ENCODE results near the gene SARS2. TPM values are rescaled to one million over a fixed set of nuclear protein-coding genes. Genes with fewer than 3 reads are reported as not detected.

Gene SARS2
- total RNA-seq, 3 donors from 2014 or later, result 42.5 to 49.5 (median 46.8) TPM

GRCh38 chr19:38932425-38933179 lies 2.0 kb upstream of the SARS2 start:
- ATAC-seq, result no peak
- peaks cover 39% of the 10 kb centered on the region for H3K4me1 Mint-ChIP-seq (ENCODE audit: low read depth)
- H3K27me3 Mint-ChIP-seq (ENCODE audit: low read depth), result no peaks in the 10 kb centered on the region
- DNase-seq, result no peak
- peaks cover 23% of the 10 kb centered on the region for H3K36me3 Mint-ChIP-seq (ENCODE audit: insufficient read depth)
- no peaks in the 10 kb centered on the region for H3K9me3 Mint-ChIP-seq
- peak overlapping the region; percentile 98 for H3K4me3 Mint-ChIP-seq

GRCh38 chr19:38931521-38931793 lies 894 bp upstream of the SARS2 start:
- no peaks in the 10 kb centered on the region for H3K9me3 Mint-ChIP-seq
- H3K4me1 Mint-ChIP-seq (ENCODE audit: low read depth), result peaks cover 39% of the 10 kb centered on the region
- H3K4me3 Mint-ChIP-seq, result peak overlapping the region; percentile 98
- no peaks in the 10 kb centered on the region for H3K27me3 Mint-ChIP-seq (ENCODE audit: low read depth)
- H3K36me3 Mint-ChIP-seq (ENCODE audit: insufficient read depth), result peaks cover 23% of the 10 kb centered on the region
- ATAC-seq (no peak), DNase-seq (no peak)

GRCh38 chr19:38930776-38931520 lies 385 bp upstream of the SARS2 start, which contains the start of gene MRPS12:
Gene MRPS12, plus strand, starts transcription at chr19:38930944. Its CDS starts 351 bp downstream, at chr19:38931295.
- H3K4me1 Mint-ChIP-seq (ENCODE audit: low read depth), result peaks cover 39% of the 10 kb centered on the region
- peak; percentile 97 for DNase-seq
- peaks cover 22% of the 10 kb centered on the region for H3K36me3 Mint-ChIP-seq (ENCODE audit: insufficient read depth)
- ATAC-seq, result peak; percentile 97
- no peaks in the 10 kb centered on the region for H3K9me3 Mint-ChIP-seq
- H3K4me3 Mint-ChIP-seq, result peak within 1 kb of the TSS; percentile 98
- H3K27me3 Mint-ChIP-seq (ENCODE audit: low read depth), result no peaks in the 10 kb centered on the region

- H3K36me3 Mint-ChIP-seq (ENCODE audit: insufficient read depth), result peaks cover 21% of the 10 kb centered on the region
- DNase-seq (no peak), ATAC-seq (no peak)
- H3K9me3 Mint-ChIP-seq, result no peaks in the 10 kb centered on the region
- no peaks in the 10 kb centered on the region for H3K27me3 Mint-ChIP-seq (ENCODE audit: low read depth)
- H3K4me3 Mint-ChIP-seq, result peak overlapping the region; percentile 98
- H3K4me1 Mint-ChIP-seq (ENCODE audit: low read depth), result peaks cover 44% of the 10 kb centered on the region
Observed at GRCh38 chr19:38928391-38929001, 2.1 kb downstream of the SARS2 start.

- peaks cover 25% of the 10 kb centered on the region for H3K36me3 Mint-ChIP-seq (ENCODE audit: insufficient read depth)
- peaks cover 19% of the 10 kb centered on the region for H3K4me1 Mint-ChIP-seq (ENCODE audit: low read depth)
- H3K27me3 Mint-ChIP-seq (ENCODE audit: low read depth), result no peaks in the 10 kb centered on the region
- ATAC-seq, result peak in 1 of 2 donors; percentile 32
- no peaks in the 10 kb centered on the region for H3K9me3 Mint-ChIP-seq
- no peak overlapping the region for H3K4me3 Mint-ChIP-seq
- DNase-seq, result no peak
Observed at GRCh38 chr19:38924388-38924787, 6.2 kb downstream of the SARS2 start.

- no peaks in the 10 kb centered on the region for H3K27me3 Mint-ChIP-seq (ENCODE audit: low read depth)
- no peak for DNase-seq
- no peak for ATAC-seq
- peaks cover 23% of the 10 kb centered on the region for H3K36me3 Mint-ChIP-seq (ENCODE audit: insufficient read depth)
- peaks cover 5% of the 10 kb centered on the region for H3K4me1 Mint-ChIP-seq (ENCODE audit: low read depth)
- H3K4me3 Mint-ChIP-seq, result no peak overlapping the region
- no peaks in the 10 kb centered on the region for H3K9me3 Mint-ChIP-seq
Observed at GRCh38 chr19:38922482-38922881, 8.1 kb downstream of the SARS2 start.

- DNase-seq (no peak), ATAC-seq (no peak)
- Mint-ChIP-seq H3K9me3 (no peaks in the 10 kb centered on the region), H3K36me3 (ENCODE audit: insufficient read depth) (peaks cover 23% of the 10 kb centered on the region), H3K4me1 (ENCODE audit: low read depth) (peaks cover 5% of the 10 kb centered on the region), H3K4me3 (no peak overlapping the region), H3K27me3 (ENCODE audit: low read depth) (no peaks in the 10 kb centered on the region)
Observed at GRCh38 chr19:38921420-38922274, 8.9 kb downstream of the SARS2 start.

- ATAC-seq (no peak), DNase-seq (no peak)
- H3K4me1 Mint-ChIP-seq (ENCODE audit: low read depth), result peaks cover 5% of the 10 kb centered on the region
- H3K9me3 Mint-ChIP-seq, result no peaks in the 10 kb centered on the region
- no peak overlapping the region for H3K4me3 Mint-ChIP-seq
- no peaks in the 10 kb centered on the region for H3K27me3 Mint-ChIP-seq (ENCODE audit: low read depth)
- H3K36me3 Mint-ChIP-seq (ENCODE audit: insufficient read depth), result peaks cover 23% of the 10 kb centered on the region
Observed at GRCh38 chr19:38920602-38921419, 9.8 kb downstream of the SARS2 start.

GRCh38 chr19:38919837-38920601 lies 10.5 kb downstream of the SARS2 start:
- DNase-seq (no peak), ATAC-seq (no peak)
- Mint-ChIP-seq H3K4me3 (no peak overlapping the region), H3K27me3 (ENCODE audit: low read depth) (no peaks in the 10 kb centered on the region), H3K4me1 (ENCODE audit: low read depth) (peaks cover 1% of the 10 kb centered on the region), H3K9me3 (no peaks in the 10 kb centered on the region), H3K36me3 (ENCODE audit: insufficient read depth) (peaks cover 23% of the 10 kb centered on the region)

GRCh38 chr19:38918526-38918925 lies 12.0 kb downstream of the SARS2 start:
- DNase-seq (no peak), ATAC-seq (no peak)
- Mint-ChIP-seq H3K9me3 (no peaks in the 10 kb centered on the region), H3K4me1 (ENCODE audit: low read depth) (no peaks in the 10 kb centered on the region), H3K4me3 (no peak overlapping the region), H3K36me3 (ENCODE audit: insufficient read depth) (peaks cover 19% of the 10 kb centered on the region), H3K27me3 (ENCODE audit: low read depth) (no peaks in the 10 kb centered on the region)

GRCh38 chr19:38917921-38918491 lies 12.6 kb downstream of the SARS2 start:
- ATAC-seq (no peak), DNase-seq (no peak)
- no peaks in the 10 kb centered on the region for H3K27me3 Mint-ChIP-seq (ENCODE audit: low read depth)
- no peaks in the 10 kb centered on the region for H3K4me1 Mint-ChIP-seq (ENCODE audit: low read depth)
- H3K4me3 Mint-ChIP-seq, result no peak overlapping the region
- H3K9me3 Mint-ChIP-seq, result no peaks in the 10 kb centered on the region
- H3K36me3 Mint-ChIP-seq (ENCODE audit: insufficient read depth), result peaks cover 19% of the 10 kb centered on the region

GRCh38 chr19:38917516-38917915 lies 13.0 kb downstream of the SARS2 start:
- ATAC-seq, result no peak
- H3K27me3 Mint-ChIP-seq (ENCODE audit: low read depth), result no peaks in the 10 kb centered on the region

More at GRCh38 chr19:38917516-38917915, 13.0 kb downstream of the SARS2 start:
- DNase-seq, result no peak
- no peaks in the 10 kb centered on the region for H3K9me3 Mint-ChIP-seq
- H3K4me1 Mint-ChIP-seq (ENCODE audit: low read depth), result peaks cover 5% of the 10 kb centered on the region
- H3K4me3 Mint-ChIP-seq, result no peak overlapping the region
- H3K36me3 Mint-ChIP-seq (ENCODE audit: insufficient read depth), result peaks cover 18% of the 10 kb centered on the region
